Mesenteric fat pad (tissue), 1 donor: ENCODE results near the gene IFITM2. TPM values are rescaled to one million over a fixed set of nuclear protein-coding genes. Genes with fewer than 3 reads are reported as not detected.

ENCODE experiments used
- DNase-seq: peaks from one replicate; pipeline ENCODE4 v3.0.0-alpha.2; 2020; ENCODE audit warnings: low spot score
- total RNA-seq: library from RNA; stranded (reverse); fragmentation: NEBNext Ultra II Directional; extraction: Animal tissue kit (Norgen Biotek cat#: 25700); gene quantifications from one replicate; pipeline ENCODE4 v1.2.1, GENCODE V29; 2021
- donor health status: DM: yes; HTN: yes; CAD: no.

IFITM2 gene
- total RNA-seq, 1 donor from 2014 or later: 657 TPM

DNA sequence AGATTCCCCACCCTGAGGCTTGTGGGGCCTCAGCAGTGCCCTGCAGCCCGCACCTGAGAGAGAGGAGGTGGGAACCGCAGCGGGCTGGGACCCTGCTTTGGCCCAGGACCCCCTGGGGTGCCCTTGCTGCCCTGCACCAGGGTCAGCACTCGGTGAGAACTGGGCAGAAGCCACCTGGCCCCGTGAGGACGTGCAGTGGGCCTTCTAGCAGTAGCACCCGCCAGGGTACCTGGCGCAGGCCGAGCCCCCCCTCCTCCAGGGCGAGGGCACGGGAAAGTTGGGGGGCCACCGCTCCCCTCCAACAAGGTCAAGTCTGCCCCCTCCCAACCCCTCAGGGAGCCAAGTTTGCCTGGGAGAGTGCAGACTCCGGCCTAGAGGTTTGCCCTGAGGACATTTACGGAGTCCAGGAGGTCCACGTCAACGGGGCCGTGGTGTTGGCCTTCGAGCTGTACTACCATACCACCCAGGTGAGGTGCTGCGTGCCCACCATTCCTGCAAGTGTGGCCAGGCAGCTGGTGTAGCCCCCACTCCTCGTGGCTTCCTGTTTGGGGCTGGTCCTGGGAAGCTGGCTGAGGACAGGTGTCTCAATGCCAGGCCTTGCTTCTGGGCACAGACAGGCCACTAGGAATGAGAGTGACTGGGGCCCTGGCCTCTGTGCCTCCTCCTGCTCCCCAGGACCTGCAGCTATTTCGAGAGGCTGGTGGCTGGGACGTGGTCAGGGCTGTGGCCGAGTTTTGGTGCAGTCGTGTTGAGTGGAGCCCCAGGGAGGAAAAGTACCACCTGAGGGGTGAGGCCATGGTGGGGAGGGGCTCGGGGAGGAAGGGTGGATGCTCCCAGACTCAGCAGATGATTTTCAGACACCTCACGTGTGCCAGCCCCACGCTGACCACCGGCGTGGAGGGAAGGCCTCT, 15.2 kb upstream of the IFITM2 start:
- peak; percentile 89 for DNase-seq

- peak; percentile 88 for DNase-seq
Observed at GRCh38 chr11:293271-293851, 14.3 kb upstream of the IFITM2 start.

- DNase-seq: peak; percentile 88
Observed at GRCh38 chr11:293852-294661, 13.6 kb upstream of the IFITM2 start.

GRCh38 chr11:294780-295179, 12.8 kb upstream of the IFITM2 start:
- DNase-seq: no peak

DNA sequence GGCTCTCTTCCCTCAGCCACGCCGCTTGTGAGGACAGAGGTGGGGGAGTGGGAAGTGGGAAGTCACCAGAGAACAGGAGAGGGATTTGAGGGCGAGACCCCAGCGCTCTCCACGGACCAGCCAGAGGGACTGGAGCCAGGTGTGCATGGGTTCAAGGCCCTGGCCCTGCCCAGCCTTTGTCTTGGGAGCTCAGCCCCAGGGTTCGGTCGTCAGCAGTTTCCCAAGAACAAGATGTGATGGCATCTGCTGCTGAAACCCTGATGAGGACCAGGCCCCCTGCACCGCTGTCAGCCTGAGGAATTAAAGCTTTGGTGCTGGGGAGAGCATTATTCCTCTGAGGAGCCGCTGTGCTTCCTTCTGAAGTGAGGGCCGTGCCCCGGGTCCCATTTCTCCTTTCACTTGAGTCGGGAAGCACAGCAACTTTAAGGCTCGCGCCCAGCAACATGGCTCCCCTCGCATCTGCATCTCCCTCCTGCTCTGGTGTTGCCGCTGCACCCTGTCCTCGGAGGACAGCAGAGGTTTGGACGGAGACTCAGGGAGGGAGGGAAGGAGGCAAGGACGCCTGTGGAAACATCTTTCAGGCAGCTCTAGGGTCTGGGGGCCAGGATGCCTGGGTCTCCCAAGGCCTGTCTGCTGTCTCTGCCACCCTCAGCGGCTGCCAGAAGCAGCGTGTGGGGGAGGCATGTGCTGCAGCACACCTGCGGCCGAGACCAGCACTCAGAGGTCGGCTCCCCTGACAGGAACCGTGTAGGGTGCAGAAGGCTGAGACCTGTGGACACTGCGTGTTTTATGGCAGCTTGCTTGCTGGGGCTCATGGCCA, 12.1 kb upstream of the IFITM2 start:
- no peak for DNase-seq

DNA sequence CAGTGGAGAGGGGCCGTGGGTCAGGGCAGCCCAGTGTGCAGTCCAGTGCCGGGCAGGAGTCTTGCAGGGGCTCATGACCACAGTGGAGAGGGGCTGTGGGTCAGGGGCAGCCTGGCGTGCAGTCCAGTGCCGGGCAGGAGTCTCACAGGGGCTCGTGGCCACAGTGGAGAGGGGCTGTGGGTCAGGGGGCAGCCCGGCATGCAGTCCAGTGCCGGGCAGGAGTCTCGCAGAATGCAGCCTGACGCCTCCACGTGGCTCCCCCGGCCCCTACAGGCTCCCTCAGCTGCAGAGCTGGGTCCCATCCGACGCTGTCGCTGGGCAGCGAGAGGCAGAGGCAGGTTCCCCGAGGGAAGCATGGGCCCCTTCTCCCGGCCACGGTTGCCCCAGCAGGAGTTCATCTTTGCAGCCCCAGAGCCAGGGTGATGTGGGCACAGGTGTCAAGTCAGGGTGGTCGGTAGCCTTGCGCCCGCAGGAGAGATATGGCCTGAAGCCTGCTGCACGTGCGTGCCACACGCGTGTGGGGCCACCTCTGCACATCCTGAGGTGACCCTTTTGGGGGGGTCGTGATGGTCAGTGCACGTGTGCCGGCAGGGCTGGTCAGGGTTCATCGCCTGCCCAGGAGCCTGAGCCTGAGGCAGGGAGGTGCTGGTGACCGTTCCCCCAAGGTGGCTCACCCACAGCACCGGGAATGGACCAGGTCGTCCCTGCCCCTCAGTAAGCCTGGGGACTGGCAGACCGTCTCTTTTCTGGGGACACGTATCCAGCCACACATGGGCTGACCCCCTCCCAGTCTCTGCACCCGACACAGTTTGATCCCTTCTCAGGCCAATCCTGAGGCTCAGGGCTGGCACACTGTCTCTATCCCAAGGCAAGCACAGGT, 11.2 kb upstream of the IFITM2 start:
- DNase-seq: peak; percentile 69

DNA sequence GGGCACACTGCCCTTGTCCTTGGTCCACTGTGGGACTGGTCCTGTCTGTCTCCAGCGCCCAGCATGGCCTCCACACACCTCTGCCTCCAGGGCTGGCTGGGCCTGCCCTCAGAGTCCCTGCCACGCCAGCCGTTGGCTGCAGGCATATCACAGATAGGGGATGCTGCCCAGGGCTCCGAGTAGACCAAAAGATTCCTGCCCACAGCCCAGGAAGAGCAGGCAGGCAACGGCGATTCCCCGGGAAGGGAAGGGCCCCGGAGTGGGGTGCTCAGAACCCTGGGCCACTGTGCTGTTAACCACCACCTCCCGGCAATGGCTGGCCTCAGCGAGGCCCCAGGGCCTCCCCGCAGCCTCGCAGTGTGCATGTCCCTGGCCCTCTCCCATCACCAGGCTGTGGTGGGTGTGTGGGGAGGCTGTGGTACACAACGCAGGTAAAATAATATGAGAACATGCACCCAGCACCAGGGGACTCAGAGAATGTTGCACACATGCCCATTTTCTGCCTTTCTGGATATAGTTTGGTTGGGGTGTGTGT, 10.5 kb upstream of the IFITM2 start:
- DNase-seq: peak; percentile 86

DNA sequence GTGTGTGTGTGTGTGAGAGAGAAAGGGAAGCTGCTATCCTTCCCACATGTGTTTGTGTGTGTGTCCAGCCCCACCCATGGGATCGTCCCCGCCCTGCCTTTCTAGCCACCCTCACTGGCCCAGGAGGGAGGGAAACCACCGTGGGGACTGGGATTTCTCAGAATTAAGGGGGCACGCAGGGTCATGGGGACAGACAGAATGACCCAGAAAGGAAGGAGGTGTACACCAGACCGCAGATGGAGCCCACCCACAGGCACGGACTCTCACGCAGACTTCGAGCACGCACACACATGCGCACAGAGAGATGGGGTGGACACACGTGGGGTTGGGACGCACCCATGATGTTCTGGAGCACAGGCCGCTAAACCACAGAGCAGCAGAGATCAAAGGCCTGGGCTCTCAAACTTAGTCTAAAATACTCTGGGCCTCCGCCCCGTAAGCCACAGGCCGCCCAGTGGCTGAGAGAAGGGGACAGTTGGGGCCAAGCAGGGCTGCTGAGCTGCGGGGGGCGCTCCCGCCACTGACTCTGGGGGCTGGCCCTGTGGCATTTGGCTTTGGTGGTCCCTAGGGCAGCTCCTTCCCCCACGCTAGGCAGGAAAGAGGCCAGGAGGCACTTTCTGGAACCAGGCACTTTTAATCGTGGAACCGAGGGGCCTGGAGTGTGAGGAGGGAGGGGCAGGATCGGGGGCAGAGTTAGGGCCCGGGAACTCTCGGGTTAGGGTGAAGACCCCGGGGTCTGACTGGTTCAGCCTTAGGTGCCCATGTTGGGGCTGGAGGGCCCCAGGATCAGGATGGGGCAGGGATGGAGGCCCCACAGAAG, 9.8 kb upstream of the IFITM2 start:
- DNase-seq: peak; percentile 74

GRCh38 chr11:298406-299065, 9.1 kb upstream of the IFITM2 start:
- peak; percentile 84 for DNase-seq

GRCh38 chr11:299081-299891, 8.3 kb upstream of the IFITM2 start, which contains the start of gene IFITM5:
Gene IFITM5 (minus strand): TSS chr11:299526. CDS start chr11:299490, 36 bp downstream.
- DNase-seq: no peak

DNA sequence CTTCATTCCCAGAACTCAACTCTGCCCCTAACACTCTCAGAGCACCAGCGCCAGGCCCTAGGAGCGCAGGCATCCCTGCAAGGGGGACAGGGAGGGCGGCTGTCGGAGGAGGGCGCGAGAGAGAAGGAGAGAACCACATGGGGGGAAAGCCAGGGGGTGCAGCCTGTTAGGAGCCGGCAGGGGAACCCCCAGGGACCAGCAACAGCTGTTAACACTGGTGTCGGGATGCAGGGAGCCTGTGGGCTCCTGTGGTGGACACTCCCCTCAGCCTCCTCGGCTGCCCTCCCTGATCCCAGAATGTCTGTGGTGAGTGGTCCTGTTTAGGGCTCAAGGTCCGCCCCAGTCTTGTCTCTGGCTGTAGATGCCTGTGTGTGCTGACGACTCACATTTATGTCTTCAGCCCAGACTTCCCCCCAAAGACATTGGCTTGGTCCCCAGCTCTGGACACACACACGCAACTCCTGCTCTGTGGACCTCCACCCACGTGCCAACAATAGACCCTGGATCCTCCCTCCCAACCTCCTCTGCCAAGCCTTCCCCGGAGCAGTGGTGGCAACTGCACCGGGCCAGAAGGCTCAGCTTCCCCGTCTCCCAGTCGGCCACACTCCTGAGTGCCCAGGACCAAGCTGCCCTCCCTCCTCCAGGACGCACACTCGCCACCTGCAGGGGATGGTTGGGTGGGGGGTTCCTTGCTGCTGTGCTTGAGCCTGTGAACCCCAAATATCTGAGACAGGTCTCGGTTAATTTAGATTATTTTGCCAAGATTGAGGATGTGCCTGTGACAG, 7.5 kb upstream of the IFITM2 start:
- no peak for DNase-seq

GRCh38 chr11:303363-303762, 4.3 kb upstream of the IFITM2 start:
- no peak for DNase-seq

GRCh38 chr11:304061-304506, 3.5 kb upstream of the IFITM2 start:
- DNase-seq: no peak

GRCh38 chr11:304915-305843, 2.4 kb upstream of the IFITM2 start:
- DNase-seq: no peak

DNA sequence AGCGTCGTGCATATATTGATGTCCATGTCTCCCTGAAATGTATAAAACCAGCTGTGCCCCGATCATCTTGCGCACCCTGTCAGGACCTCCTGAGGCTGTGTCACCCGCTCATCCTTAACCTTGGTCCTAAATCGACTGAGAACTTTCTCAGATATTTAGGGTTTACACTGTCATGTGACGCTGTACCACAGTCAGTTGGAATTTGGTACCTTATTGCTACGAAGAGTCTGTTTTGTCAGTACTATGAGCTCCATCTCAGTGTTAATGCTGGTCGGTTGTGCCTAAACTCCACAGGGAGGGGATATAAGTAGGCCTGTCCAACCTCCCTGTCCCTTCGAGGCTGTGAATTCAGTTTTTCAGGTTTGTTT, 1.8 kb upstream of the IFITM2 start:
- DNase-seq: no peak
